Endodermal cell (in vitro differentiated cells): ENCODE measurements around the gene RAC2. TPM values are rescaled to one million over a fixed set of nuclear protein-coding genes. Genes with fewer than 3 reads are reported as not detected.

ENCODE experiments used
- DNase-seq: peaks from one replicate; pipeline ENCODE4 v3.0.0-alpha.2; 2017
- H3K27ac ChIP-seq: 2 replicates; pipeline ENCODE4 v1.5.1; 2013; ENCODE audit warnings: mild to moderate bottlenecking, low read depth, low read length, moderate library complexity
- H3K27me3 ChIP-seq: 2 replicates; pipeline ENCODE4 v1.6.1; 2013; ENCODE audit warnings: mild to moderate bottlenecking, low read length, moderate library complexity; ENCODE audit not compliant: insufficient read depth, control insufficient read depth, poor library complexity, severe bottlenecking
- H3K36me3 ChIP-seq: 2 replicates; pipeline ENCODE4 v1.7.0; 2013; ENCODE audit warnings: mild to moderate bottlenecking, low read length, moderate library complexity; ENCODE audit not compliant: control insufficient read depth, insufficient read depth
- H3K4me1 ChIP-seq: one replicate; pipeline ENCODE4 v1.7.0; 2013; ENCODE audit warnings: low read length; ENCODE audit not compliant: control insufficient read depth, insufficient read depth
- H3K4me3 ChIP-seq: 2 replicates; pipeline ENCODE4 v1.5.1; 2013; ENCODE audit warnings: mild to moderate bottlenecking, low read length, moderate library complexity
- H3K9ac ChIP-seq: 2 replicates; pipeline ENCODE4 v1.6.1; 2013; ENCODE audit warnings: mild to moderate bottlenecking, low read length, moderate library complexity; ENCODE audit not compliant: poor library complexity, severe bottlenecking; ENCODE audit errors: extremely low read depth
- H3K9me3 ChIP-seq: 2 replicates; pipeline ENCODE4 v1.6.1; 2013; ENCODE audit warnings: mild to moderate bottlenecking, low read length, moderate library complexity; ENCODE audit not compliant: control insufficient read depth
- H3K27ac Mint-ChIP-seq: 2 replicates; pipeline ENCODE4 v1.8.0; 2020; ENCODE audit warnings: mixed read lengths
- H3K27me3 Mint-ChIP-seq: 2 replicates; pipeline ENCODE4 v1.8.0; 2021; ENCODE audit warnings: mild to moderate bottlenecking, mixed read lengths; ENCODE audit not compliant: insufficient read depth
- H3K36me3 Mint-ChIP-seq: 2 replicates; pipeline ENCODE4 v1.8.0; 2020; ENCODE audit warnings: low read depth, mixed read lengths
- H3K4me1 Mint-ChIP-seq: 2 replicates; pipeline ENCODE4 v1.8.0; 2020; ENCODE audit warnings: mixed read lengths
- H3K4me3 Mint-ChIP-seq: 2 replicates; pipeline ENCODE4 v1.8.0; 2020; ENCODE audit warnings: mild to moderate bottlenecking, moderate library complexity, mixed read lengths
- H3K9me3 Mint-ChIP-seq: 2 replicates; pipeline ENCODE4 v1.8.0; 2020; ENCODE audit warnings: mild to moderate bottlenecking, mixed read lengths
- CTCF ChIP-seq: fragments of 200-600 bp; sonication (generic); conservative IDR thresholded peaks from 2 replicates; pipeline ENCODE4 v1.5.0; 2021; ENCODE audit warnings: antibody characterized with exemption, mild to moderate bottlenecking
- WGBS, 2 experiments: methylation state at CpG; one replicate each; pipeline versions ENCODE4 v1.1.5 to v1.1.7; 2013; ENCODE audit warnings: missing lambda C conversion rate in 2 of 2, mixed read lengths in 1 of 2; ENCODE audit not compliant: insufficient coverage in 1 of 2, insufficient read length in 1 of 2; 5-methylcytosine and 5-hydroxymethylcytosine counted together
- total RNA-seq, 2 donors: library from RNA; stranded (reverse); fragmentation: NEBNext Ultra II Directional in 1 of 2; extraction: Animal tissue kit (Norgen Biotek cat#: 25700) in 1 of 2; gene quantifications; 2 replicates in 1 of 2; 3 replicates in 1 of 2; pipeline ENCODE4 v1.2.1, GENCODE V29; 2021

RAC2 gene
- total RNA-seq, 2 donors from 2014 or later: 4.5 to 5.6 TPM

GRCh38 chr22:37177755-37178154 lies 66.3 kb downstream of the RAC2 start:
- H3K4me1 Mint-ChIP-seq: peaks cover 5% of the 10 kb centered on the region
- Histone ChIP-seq H3K27me3 (no peaks in the 10 kb centered on the region), H3K9me3 (no peaks in the 10 kb centered on the region), H3K9ac (no peak overlapping the region), H3K27ac (no peak overlapping the region), H3K4me1 (peaks cover 7% of the 10 kb centered on the region), H3K4me3 (no peak overlapping the region), H3K36me3 (no peaks in the 10 kb centered on the region)
- no peak for TF ChIP-seq CTCF
- 83 to 92% methylated on average over 1 to 3 of the region's 3 CpGs for WGBS, 2 experiments
- no peak for DNase-seq
- no peaks in the 10 kb centered on the region for H3K9me3 Mint-ChIP-seq
- H3K36me3 Mint-ChIP-seq: peaks cover 3% of the 10 kb centered on the region
- no peak overlapping the region for H3K27ac Mint-ChIP-seq
- H3K27me3 Mint-ChIP-seq: peaks cover 10% of the 10 kb centered on the region
- no peak overlapping the region for H3K4me3 Mint-ChIP-seq

- Mint-ChIP-seq H3K36me3 (peaks cover 3% of the 10 kb centered on the region), H3K4me3 (no peak overlapping the region), H3K9me3 (no peaks in the 10 kb centered on the region), H3K4me1 (peaks cover 5% of the 10 kb centered on the region), H3K27me3 (peaks cover 10% of the 10 kb centered on the region), H3K27ac (no peak overlapping the region)
- no peak overlapping the region for H3K4me3 ChIP-seq
- no peaks in the 10 kb centered on the region for H3K27me3 ChIP-seq
- H3K9ac ChIP-seq: no peak overlapping the region
- no peak overlapping the region for H3K27ac ChIP-seq
- 89% methylated on average over 5 of the region's 5 CpGs; no CpG with 5 or more reads in 1 of the 2 experiments for WGBS, 2 experiments
- DNase-seq: no peak
- peaks cover 7% of the 10 kb centered on the region for H3K4me1 ChIP-seq
- no peak for TF ChIP-seq CTCF
- no peaks in the 10 kb centered on the region for H3K36me3 ChIP-seq
- no peaks in the 10 kb centered on the region for H3K9me3 ChIP-seq
Measured at GRCh38 chr22:37177221-37177620, 66.8 kb downstream of the RAC2 start.

- no peaks in the 10 kb centered on the region for H3K27me3 ChIP-seq
- Mint-ChIP-seq H3K36me3 (no peaks in the 10 kb centered on the region), H3K27me3 (peaks cover 10% of the 10 kb centered on the region), H3K4me1 (peaks cover 5% of the 10 kb centered on the region), H3K4me3 (no peak overlapping the region), H3K9me3 (no peaks in the 10 kb centered on the region), H3K27ac (no peak overlapping the region)
- H3K9ac ChIP-seq: no peak overlapping the region
- no peaks in the 10 kb centered on the region for H3K9me3 ChIP-seq
- DNase-seq: peak; percentile 50
- 94 to 99% methylated on average over 15 to 23 of the region's 23 CpGs for WGBS, 2 experiments
- no peaks in the 10 kb centered on the region for H3K36me3 ChIP-seq
- H3K27ac ChIP-seq: no peak overlapping the region
- TF ChIP-seq CTCF: no peak
- H3K4me1 ChIP-seq: peaks cover 7% of the 10 kb centered on the region
- no peak overlapping the region for H3K4me3 ChIP-seq
Measured at GRCh38 chr22:37176464-37177061, 67.5 kb downstream of the RAC2 start.
